ENCODE measurements around the gene HLA-B. TPM values are rescaled to one million over a fixed set of nuclear protein-coding genes. Genes with fewer than 3 reads are reported as not detected.
"Not testable (repeated sequence)": the region's sequence is repeated elsewhere in the genome, so short reads cannot be mapped to it uniquely, and the experiment has no call there.

HLA-B gene
- total RNA-seq, 1 donor from 2014 or later = 16.2 TPM

GRCh38 chr6:31399589-31400466, 42.8 kb upstream of the HLA-B start:
- H3K79me2 ChIP-seq (ENCODE audit: low read depth) = peaks cover 8% of the 10 kb centered on the region
- no peaks in the 10 kb centered on the region for H3K36me3 ChIP-seq
- peak; percentile 78 for DNase-seq (ENCODE audit: low spot score)
- no peaks in the 10 kb centered on the region for H3K9me3 ChIP-seq (ENCODE audit: low read depth)
- H2AFZ ChIP-seq (replicated peaks) = peak overlapping the region; percentile 81
- H3K9ac ChIP-seq = no peak overlapping the region
- peak overlapping the region; percentile 78 for H3K4me2 ChIP-seq
- TF ChIP-seq EZH2phosphoT487 (IDR thresholded peaks at IDR 0.05) (peak; percentile 44), CTCF (IDR thresholded peaks at IDR 0.05) (peak; percentile 90), EZH2 (IDR thresholded peaks at IDR 0.05) (peak; percentile 76)
- H3K27me3 ChIP-seq = peaks cover 34% of the 10 kb centered on the region
- peak overlapping the region; percentile 57 for H3K27ac Mint-ChIP-seq
- H3K9me3 Mint-ChIP-seq = peaks cover 8% of the 10 kb centered on the region
- H3K27ac ChIP-seq = no peak overlapping the region
- peak overlapping the region; percentile 72 for H3K4me3 Mint-ChIP-seq
- H3K27me3 Mint-ChIP-seq (ENCODE audit: insufficient read depth, low read depth) = peaks cover 34% of the 10 kb centered on the region
- peaks cover 49% of the 10 kb centered on the region for H3F3A ChIP-seq (ENCODE audit: low read depth)
- peaks cover 20% of the 10 kb centered on the region for H3K4me1 Mint-ChIP-seq
- peaks cover 3% of the 10 kb centered on the region for H3K36me3 Mint-ChIP-seq
- peaks cover 8% of the 10 kb centered on the region for H4K20me1 ChIP-seq (ENCODE audit: low read depth)
- H3K4me3 ChIP-seq = peak overlapping the region; percentile 55
- H3K4me1 ChIP-seq = peaks cover 7% of the 10 kb centered on the region

- Mint-ChIP-seq H3K4me1 (peaks cover 23% of the 10 kb centered on the region), H3K9me3 (peaks cover 8% of the 10 kb centered on the region), H3K4me3 (no peak overlapping the region), H3K36me3 (peaks cover 3% of the 10 kb centered on the region), H3K27ac (no peak overlapping the region), H3K27me3 (ENCODE audit: insufficient read depth, low read depth) (peaks cover 31% of the 10 kb centered on the region)
- Histone ChIP-seq H3K79me2 (ENCODE audit: low read depth) (no peaks in the 10 kb centered on the region), H3K9me3 (ENCODE audit: low read depth) (no peaks in the 10 kb centered on the region), H3F3A (ENCODE audit: low read depth) (peaks cover 48% of the 10 kb centered on the region), H3K27ac (no peak overlapping the region), H3K4me3 (no peak overlapping the region), H3K36me3 (no peaks in the 10 kb centered on the region), H3K9ac (no peak overlapping the region), H3K27me3 (peaks cover 34% of the 10 kb centered on the region), H3K4me2 (no peak overlapping the region), H2AFZ (replicated peaks) (no peak overlapping the region), H4K20me1 (ENCODE audit: low read depth) (no peaks in the 10 kb centered on the region), H3K4me1 (peaks cover 18% of the 10 kb centered on the region)
- no peak for DNase-seq (ENCODE audit: low spot score)
- no peak for TF ChIP-seq EZH2phosphoT487 (IDR thresholded peaks at IDR 0.05)
- no peak for TF ChIP-seq EZH2 (IDR thresholded peaks at IDR 0.05)
- TF ChIP-seq CTCF (IDR thresholded peaks at IDR 0.05) = no peak
Observed at GRCh38 chr6:31397901-31398525, 41.0 kb upstream of the HLA-B start.

- Mint-ChIP-seq H3K27me3 (ENCODE audit: insufficient read depth, low read depth) (peaks cover 29% of the 10 kb centered on the region), H3K4me1 (peaks cover 16% of the 10 kb centered on the region)
- H2AFZ ChIP-seq (replicated peaks); H3K9me3 Mint-ChIP-seq; DNase-seq (ENCODE audit: low spot score); H3K9ac ChIP-seq; H3K36me3 ChIP-seq; H4K20me1 ChIP-seq (ENCODE audit: low read depth); H3K4me3 Mint-ChIP-seq; H3K27ac Mint-ChIP-seq; H3K4me3 ChIP-seq; H3K9me3 ChIP-seq (ENCODE audit: low read depth); H3K79me2 ChIP-seq (ENCODE audit: low read depth); H3K36me3 Mint-ChIP-seq; H3K4me2 ChIP-seq; H3K27ac ChIP-seq: not testable (repeated sequence)
- peaks cover 11% of the 10 kb centered on the region for H3K4me1 ChIP-seq
- peaks cover 26% of the 10 kb centered on the region for H3K27me3 ChIP-seq
- H3F3A ChIP-seq (ENCODE audit: low read depth) = peaks cover 39% of the 10 kb centered on the region
Observed at GRCh38 chr6:31397153-31397499, 40.1 kb upstream of the HLA-B start.

Data from neural progenitor cell (in vitro differentiated cells).